HepG2 (cell line): Measurements from ENCODE around the gene ARL6. TPM values are rescaled to one million over a fixed set of nuclear protein-coding genes. Genes with fewer than 3 reads are reported as not detected.

Experiments used
- ARNT ChIP-seq: fragments of 450-650 bp; IDR thresholded peaks from 2 replicates; pipeline ENCODE4 v1.6.1; 2017
- ARNTL ChIP-seq: sonication (generic); formaldehyde crosslinking; IDR thresholded peaks from 2 replicates; pipeline ENCODE4 v1.4.0; 2020; ENCODE audit warnings: mild to moderate bottlenecking, missing genetic modification reagents
- GATA4 ChIP-seq: sonication (generic); IDR thresholded peaks from 2 replicates; pipeline ENCODE4 v1.6.1; 2016; ENCODE audit warnings: antibody characterized with exemption, low read depth, borderline replicate concordance
- KDM5B ChIP-seq: sonication (generic); formaldehyde crosslinking; IDR thresholded peaks from 2 replicates; pipeline ENCODE4 v1.4.0; 2020; ENCODE audit warnings: missing genetic modification reagents, mild to moderate bottlenecking, borderline replicate concordance
- MBNL3 ChIP-seq: fragments of 250-450 bp; sonication (Bioruptor Pico); conservative IDR thresholded peaks from 2 replicates; pipeline ENCODE4 v1.8.0; 2022; ENCODE audit warnings: mild to moderate bottlenecking, inconsistent platforms
- NKX3-1 ChIP-seq: sonication (generic); formaldehyde crosslinking; IDR thresholded peaks from 2 replicates; pipeline ENCODE4 v1.5.0; 2020; ENCODE audit warnings: missing genetic modification reagents
- SIN3B ChIP-seq: fragments of 150-350 bp; IDR thresholded peaks from 2 replicates; pipeline ENCODE4 v1.6.1; 2014; ENCODE audit warnings: low read length
- SIX4 ChIP-seq: sonication (generic); formaldehyde crosslinking; IDR thresholded peaks from 2 replicates; pipeline ENCODE4 v1.4.0; 2020; ENCODE audit warnings: missing genetic modification reagents
- SOX5 ChIP-seq: IDR thresholded peaks from 2 replicates; pipeline ENCODE4 v1.6.1; 2016; ENCODE audit warnings: borderline replicate concordance
- SP2 ChIP-seq: sonication (generic); formaldehyde crosslinking; IDR thresholded peaks from 2 replicates; pipeline ENCODE4 v1.5.1; 2020; ENCODE audit warnings: mild to moderate bottlenecking, missing genetic modification reagents
- TCF7L2 ChIP-seq: IDR thresholded peaks from 2 replicates; pipeline ENCODE4 v1.6.1; 2011; ENCODE audit warnings: mild to moderate bottlenecking, low read depth, low read length, moderate library complexity
- ZBTB33 ChIP-seq: sonication (generic); formaldehyde crosslinking; IDR thresholded peaks from 2 replicates; pipeline ENCODE4 v1.4.0; 2020; ENCODE audit warnings: missing genetic modification reagents
- ZC3H4 ChIP-seq: sonication (generic); formaldehyde crosslinking; IDR thresholded peaks from 2 replicates; pipeline ENCODE4 v1.4.0; 2020; ENCODE audit warnings: missing genetic modification reagents, borderline replicate concordance
- ZIK1 ChIP-seq: sonication (generic); formaldehyde crosslinking; IDR thresholded peaks from 2 replicates; pipeline ENCODE4 v1.5.0; 2020; ENCODE audit warnings: mild to moderate bottlenecking, low read depth, missing genetic modification reagents, borderline replicate concordance
- ZNF333 ChIP-seq: sonication (generic); formaldehyde crosslinking; IDR thresholded peaks from 2 replicates; pipeline ENCODE4 v1.4.0; 2020; ENCODE audit warnings: mild to moderate bottlenecking, missing genetic modification reagents, borderline replicate concordance
- ZNF547 ChIP-seq: sonication (generic); formaldehyde crosslinking; IDR thresholded peaks from 2 replicates; pipeline ENCODE4 v1.5.1; 2020; ENCODE audit warnings: mild to moderate bottlenecking, missing genetic modification reagents
- ZNF567 ChIP-seq: sonication (generic); formaldehyde crosslinking; IDR thresholded peaks from 2 replicates; pipeline ENCODE4 v1.8.1; 2023; ENCODE audit warnings: mild to moderate bottlenecking, missing genetic modification reagents, borderline replicate concordance
- ZNF609 ChIP-seq: sonication (generic); formaldehyde crosslinking; IDR thresholded peaks from 2 replicates; pipeline ENCODE4 v1.4.0; 2020; ENCODE audit warnings: mild to moderate bottlenecking, missing genetic modification reagents, borderline replicate concordance
- ZNF616 ChIP-seq: sonication (generic); formaldehyde crosslinking; IDR thresholded peaks from 2 replicates; pipeline ENCODE4 v1.5.0; 2020; ENCODE audit warnings: low read depth, mild to moderate bottlenecking, missing genetic modification reagents
- polyA plus RNA-seq, 8 experiments: library from polyadenylated mRNA; depleted of rRNA in 3 of 8; stranded (reverse) in 7 of 8; unstranded in 1 of 8; fragments of >200 nt; fragmentation: Illumina TruSeq in 4 of 8; extraction: Trizol in 4 of 8; gene quantifications; 2 replicates each; pipeline versions ENCODE4 v1.2.1 to v1.2.3, GENCODE V29; 2011 to 2016; ENCODE audit warnings: low read depth in 4 of 8, missing spikeins in 1 of 8, mixed read lengths in 1 of 8; ENCODE audit not compliant: insufficient read depth in 1 of 8
- total RNA-seq, 5 experiments: library from RNA; depleted of rRNA; stranded (reverse); fragments of >200 nt; fragmentation: Illumina TruSeq; extraction: Trizol; gene quantifications; 2 replicates each; pipeline ENCODE4 v1.2.3, GENCODE V29; 2016; ENCODE audit warnings: low read depth in 1 of 5
- TF ChIP-seq, protein P1 (sequence below): sonication (generic); IDR thresholded peaks from 2 replicates; pipeline ENCODE4 v1.6.1; 2016; ENCODE audit warnings: low read depth, borderline replicate concordance

ARL6 gene
- total and polyA plus RNA-seq, 2 of the 13 experiments (the other 11 are each of a cell fraction or from before 2014, with no cell fraction given) = 1.3 to 3.7 TPM

DNA sequence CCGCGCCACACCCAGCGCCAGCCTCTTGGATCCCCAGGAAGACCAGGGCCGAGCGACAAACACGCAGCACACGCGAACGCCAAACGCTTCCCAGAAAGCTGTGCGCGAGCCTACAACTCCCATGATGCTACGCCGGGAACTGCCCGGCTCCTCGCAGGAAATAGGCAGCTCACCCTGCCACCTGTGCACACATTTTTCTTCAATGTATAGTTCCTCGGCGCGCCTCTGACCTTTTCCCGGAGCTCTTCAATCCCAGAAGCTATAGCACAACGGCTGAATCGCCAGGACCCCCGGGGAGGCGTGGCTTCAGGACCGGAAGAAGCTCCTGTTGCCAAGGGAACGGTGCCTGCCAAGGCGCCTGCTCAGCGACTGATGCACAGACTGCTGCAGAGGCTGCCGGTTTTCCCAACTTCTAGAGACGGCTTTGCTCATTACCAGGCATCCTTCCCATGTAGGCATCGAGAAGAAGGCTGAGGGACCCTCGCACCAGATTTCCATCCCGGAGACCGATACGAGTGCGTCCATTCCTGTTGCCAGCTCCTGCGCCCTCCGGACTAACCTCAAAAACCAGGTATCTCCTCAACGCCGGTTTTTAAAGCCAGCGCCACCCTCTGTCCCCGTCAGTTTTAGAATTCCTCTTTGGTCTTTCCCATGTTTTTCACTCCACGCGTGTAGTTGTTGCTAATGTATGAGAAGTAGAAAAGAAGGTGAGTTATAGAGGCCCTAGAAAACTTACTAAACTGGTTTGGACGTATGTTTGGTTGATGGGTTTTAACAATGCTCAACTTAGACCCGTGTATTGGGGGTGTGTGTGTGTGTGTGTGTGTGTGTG lies at the start of gene ARL6 (continued):
- TF ChIP-seq, protein P1, sequence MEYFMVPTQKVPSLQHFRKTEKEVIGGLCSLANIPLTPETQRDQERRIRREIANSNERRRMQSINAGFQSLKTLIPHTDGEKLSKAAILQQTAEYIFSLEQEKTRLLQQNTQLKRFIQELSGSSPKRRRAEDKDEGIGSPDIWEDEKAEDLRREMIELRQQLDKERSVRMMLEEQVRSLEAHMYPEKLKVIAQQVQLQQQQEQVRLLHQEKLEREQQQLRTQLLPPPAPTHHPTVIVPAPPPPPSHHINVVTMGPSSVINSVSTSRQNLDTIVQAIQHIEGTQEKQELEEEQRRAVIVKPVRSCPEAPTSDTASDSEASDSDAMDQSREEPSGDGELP = no peak
- TF ChIP-seq SIN3B (no peak), MBNL3 (CRISPR knock-in tag) (no peak), KDM5B (peak; percentile 91; the same call in 1 of the 2 replicates), ZBTB33 (CRISPR knock-in tag) (no peak), SOX5 (no peak), ZNF547 (CRISPR knock-in tag) (peak; percentile 57; the same call in 1 of the 2 replicates), ZNF616 (CRISPR knock-in tag) (no peak), ZC3H4 (CRISPR knock-in tag) (no peak), GATA4 (no peak), ARNT (no peak), SIX4 (no peak; the same call in 1 of the 2 replicates), ARNTL (CRISPR knock-in tag) (no peak), ZNF609 (no peak), ZIK1 (CRISPR knock-in tag) (0 out of 2 replicates have a peak, but pooled peaks have one; percentile 24), SP2 (CRISPR knock-in tag) (no peak), ZNF567 (CRISPR knock-in tag) (no peak), TCF7L2 (no peak), ZNF333 (CRISPR knock-in tag) (peak; percentile 95), NKX3-1 (CRISPR knock-in tag) (no peak)
